SU-DHL-6 (cell line): ENCODE measurements around the gene IQCN.
A peak's percentile ranks its signal among the peaks of the same experiment; 100 is the strongest.

Experiments used
- H2AFZ ChIP-seq: fragments of 200-600 bp; sonication (generic); 2 replicates; pipeline ENCODE4 v1.6.1; 2014; ENCODE audit warnings: low read depth, mild to moderate bottlenecking, moderate library complexity, mixed read lengths, antibody characterized with exemption, low read length; ENCODE audit not compliant: severe bottlenecking
- H3F3A ChIP-seq: fragments of 200-600 bp; shearing (Covaris generic); 2 replicates; pipeline ENCODE4 v1.6.0; 2016; ENCODE audit warnings: antibody characterized with exemption, mild to moderate bottlenecking; ENCODE audit not compliant: insufficient read depth
- H3K27ac ChIP-seq: fragments of 200-600 bp; sonication (generic); 2 replicates; pipeline ENCODE4 v1.5.1; 2016; ENCODE audit warnings: low read depth, mild to moderate bottlenecking, low read length, moderate library complexity, mixed read lengths
- H3K27me3 ChIP-seq: fragments of 200-600 bp; sonication (generic), shearing (Covaris generic); 2 replicates; pipeline ENCODE4 v1.6.0; 2014; ENCODE audit warnings: mild to moderate bottlenecking, low read length
- H3K36me3 ChIP-seq: fragments of 200-600 bp; sonication (generic); 2 replicates; pipeline ENCODE4 v1.6.1; 2014; ENCODE audit warnings: mild to moderate bottlenecking, low read length, mixed read lengths
- H3K4me2 ChIP-seq: fragments of 300-600, 200-600 bp; shearing (Covaris generic), sonication (generic); 2 replicates; pipeline ENCODE4 v1.6.0; 2014; ENCODE audit warnings: low read length, low read depth, mild to moderate bottlenecking; ENCODE audit not compliant: poor library complexity, severe bottlenecking
- H3K4me3 ChIP-seq: fragments of 200-600 bp; sonication (generic); 2 replicates; pipeline ENCODE4 v1.5.1; 2014; ENCODE audit warnings: antibody characterized with exemption, low read length, mild to moderate bottlenecking, mixed read lengths; ENCODE audit not compliant: insufficient read depth, poor library complexity, severe bottlenecking
- H3K79me2 ChIP-seq: fragments of 200-600 bp; sonication (generic); 2 replicates; pipeline ENCODE4 v1.6.1; 2014; ENCODE audit warnings: mild to moderate bottlenecking, low read length, moderate library complexity; ENCODE audit not compliant: insufficient read depth
- H3K9ac ChIP-seq: fragments of 200-600 bp; sonication (generic); 2 replicates; pipeline ENCODE4 v1.7.0; 2014; ENCODE audit warnings: mild to moderate bottlenecking, low read length
- H3K9me2 ChIP-seq: fragments of 200-600 bp; sonication (generic); replicated peaks from 2 replicates; pipeline ENCODE4 v1.6.1; 2014; ENCODE audit warnings: low read length; ENCODE audit not compliant: insufficient read depth
- H3K9me3 ChIP-seq: fragments of 200-600 bp; sonication (generic); 2 replicates; pipeline ENCODE4 v1.6.1; 2014; ENCODE audit warnings: low read length, mixed read lengths; ENCODE audit not compliant: insufficient read depth
- H4K20me1 ChIP-seq: fragments of 200-600 bp; sonication (generic); 2 replicates; pipeline ENCODE4 v1.6.1; 2014; ENCODE audit warnings: low read depth, mild to moderate bottlenecking, antibody characterized with exemption, low read length, moderate library complexity, mixed read lengths
- CTCF ChIP-seq: fragments of 200-600 bp; sonication (generic); IDR thresholded peaks from one replicate; pipeline ENCODE4 v1.5.1; 2017; ENCODE audit warnings: antibody characterized with exemption, mild to moderate bottlenecking, low read length, moderate library complexity; ENCODE audit not compliant: insufficient read depth, poor library complexity, severe bottlenecking
- EZH2phosphoT487 ChIP-seq: fragments of 200-600 bp; sonication (generic), shearing (Covaris generic); conservative IDR thresholded peaks from 2 replicates; pipeline ENCODE4 v1.6.1; 2018; ENCODE audit warnings: mild to moderate bottlenecking, antibody characterized with exemption, low read length, moderate library complexity, mixed read lengths

The IQCN gene

GRCh38 chr19:18291590-18292461 is 17.6 kb upstream of the IQCN start:
- peak overlapping the region; percentile 57 for H3K9ac ChIP-seq
- peak overlapping the region; percentile 53 for H3K4me3 ChIP-seq
- peak overlapping the region; percentile 66 for H2AFZ ChIP-seq
- no peaks in the 10 kb centered on the region for H3K9me2 ChIP-seq
- TF ChIP-seq EZH2phosphoT487 (no peak), CTCF (no peak)
- no peaks in the 10 kb centered on the region for H4K20me1 ChIP-seq
- peak overlapping the region; percentile 63 for H3K4me2 ChIP-seq
- H3K27me3 ChIP-seq: no peaks in the 10 kb centered on the region
- H3K79me2 ChIP-seq: no peaks in the 10 kb centered on the region
- peak overlapping the region; percentile 47 for H3K27ac ChIP-seq
- H3F3A ChIP-seq: peaks cover 4% of the 10 kb centered on the region; the same call in 1 of the 2 replicates
- H3K36me3 ChIP-seq: no peaks in the 10 kb centered on the region
- H3K9me3 ChIP-seq: no peaks in the 10 kb centered on the region

DNA sequence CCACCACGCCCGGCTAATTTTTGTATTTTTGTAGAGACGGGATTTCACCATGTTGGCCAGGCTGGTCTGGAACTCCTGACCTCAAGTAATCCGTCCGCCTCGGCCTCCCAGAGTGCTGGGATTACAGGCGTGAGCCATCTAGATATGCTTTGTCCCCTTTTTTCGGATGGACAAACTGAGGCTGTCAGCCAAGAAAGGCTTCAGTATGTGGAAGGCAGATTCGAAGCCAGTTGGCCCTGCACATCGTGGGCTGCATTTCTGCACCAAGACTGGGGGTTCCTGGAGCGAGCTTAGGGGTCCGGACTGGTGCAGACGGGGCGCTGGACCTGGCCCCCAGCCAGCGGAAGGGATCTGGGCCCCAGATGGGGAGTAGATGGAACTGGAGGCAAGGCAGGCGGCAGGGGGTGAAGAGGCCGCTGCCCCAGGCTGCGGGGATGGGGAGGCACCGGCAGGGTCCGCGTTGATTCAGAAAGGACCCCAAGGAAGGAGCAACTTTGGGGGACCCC is 16.8 kb upstream of the IQCN start:
- no peaks in the 10 kb centered on the region for H3K9me2 ChIP-seq
- no peak overlapping the region for H3K4me3 ChIP-seq
- no peaks in the 10 kb centered on the region for H3K79me2 ChIP-seq
- no peaks in the 10 kb centered on the region for H3K36me3 ChIP-seq
- peaks cover 4% of the 10 kb centered on the region; the same call in 1 of the 2 replicates for H3F3A ChIP-seq
- peak overlapping the region; percentile 63 for H3K4me2 ChIP-seq
- no peak overlapping the region for H2AFZ ChIP-seq
- peak overlapping the region; percentile 47 for H3K27ac ChIP-seq
- H4K20me1 ChIP-seq: no peaks in the 10 kb centered on the region
- TF ChIP-seq EZH2phosphoT487: no peak
- TF ChIP-seq CTCF: no peak
- no peaks in the 10 kb centered on the region for H3K9me3 ChIP-seq
- no peaks in the 10 kb centered on the region for H3K27me3 ChIP-seq
- peak overlapping the region; percentile 19; the same call in 1 of the 2 replicates for H3K9ac ChIP-seq

- Histone ChIP-seq H4K20me1 (no peaks in the 10 kb centered on the region), H3K9me3 (no peaks in the 10 kb centered on the region), H3K4me3 (no peak overlapping the region), H3K9me2 (no peaks in the 10 kb centered on the region), H3K9ac (no peak overlapping the region), H3K79me2 (no peaks in the 10 kb centered on the region), H3F3A (peaks cover 4% of the 10 kb centered on the region; the same call in 1 of the 2 replicates), H3K4me2 (no peak overlapping the region), H3K36me3 (no peaks in the 10 kb centered on the region), H3K27me3 (no peaks in the 10 kb centered on the region), H2AFZ (no peak overlapping the region), H3K27ac (no peak overlapping the region)
- TF ChIP-seq CTCF: no peak
- TF ChIP-seq EZH2phosphoT487: no peak
Observed at GRCh38 chr19:18290302-18291018, 16.2 kb upstream of the IQCN start.
